Liver (tissue), 3 donors: ENCODE data around the gene B3GALT2.

Experiments used
- JUND ChIP-seq, 2 donors: IDR thresholded peaks; 2 replicates each; pipeline ENCODE4 v1.6.1; 2016; ENCODE audit warnings: antibody characterized with exemption in 2 of 2
- RXRA ChIP-seq, 2 donors: IDR thresholded peaks; 2 replicates each; pipeline ENCODE4 v1.6.1; 2017 to 2018; ENCODE audit warnings: antibody characterized with exemption in 2 of 2, mild to moderate bottlenecking in 1 of 2
- YY1 ChIP-seq: IDR thresholded peaks from 2 replicates; pipeline ENCODE4 v1.6.1; 2016; ENCODE audit warnings: antibody characterized with exemption, mild to moderate bottlenecking
- TF ChIP-seq, protein P1 (sequence below): fragments of 150-350 bp; IDR thresholded peaks from 2 replicates; pipeline ENCODE4 v1.5.1; 2017; ENCODE audit warnings: improper control_type of control experiment, low read depth, low read length; ENCODE audit not compliant: missing input control
- TF ChIP-seq, protein P2 (sequence below): IDR thresholded peaks from 2 replicates; pipeline ENCODE4 v1.6.1; 2016; ENCODE audit warnings: antibody characterized with exemption
- donor health status: healthy.
- donor health status: healthy.

DNA sequence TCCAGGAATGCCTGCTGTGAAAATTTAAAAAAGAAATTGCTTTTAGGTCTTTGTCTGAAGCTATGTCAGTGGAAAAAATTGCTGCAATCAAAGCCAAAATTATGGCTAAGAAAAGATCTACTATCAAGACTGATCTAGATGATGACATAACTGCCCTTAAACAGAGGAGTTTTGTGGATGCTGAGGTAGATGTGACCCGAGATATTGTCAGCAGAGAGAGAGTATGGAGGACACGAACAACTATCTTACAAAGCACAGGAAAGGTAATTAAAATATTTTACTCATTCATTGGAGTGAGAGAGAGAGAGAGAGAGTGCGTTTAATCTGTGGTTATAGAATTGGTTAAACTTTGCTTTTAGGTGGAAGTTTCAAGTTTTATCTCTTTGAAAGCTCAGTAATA lies 44.6 kb downstream of the B3GALT2 start:
- TF ChIP-seq, protein P1, sequence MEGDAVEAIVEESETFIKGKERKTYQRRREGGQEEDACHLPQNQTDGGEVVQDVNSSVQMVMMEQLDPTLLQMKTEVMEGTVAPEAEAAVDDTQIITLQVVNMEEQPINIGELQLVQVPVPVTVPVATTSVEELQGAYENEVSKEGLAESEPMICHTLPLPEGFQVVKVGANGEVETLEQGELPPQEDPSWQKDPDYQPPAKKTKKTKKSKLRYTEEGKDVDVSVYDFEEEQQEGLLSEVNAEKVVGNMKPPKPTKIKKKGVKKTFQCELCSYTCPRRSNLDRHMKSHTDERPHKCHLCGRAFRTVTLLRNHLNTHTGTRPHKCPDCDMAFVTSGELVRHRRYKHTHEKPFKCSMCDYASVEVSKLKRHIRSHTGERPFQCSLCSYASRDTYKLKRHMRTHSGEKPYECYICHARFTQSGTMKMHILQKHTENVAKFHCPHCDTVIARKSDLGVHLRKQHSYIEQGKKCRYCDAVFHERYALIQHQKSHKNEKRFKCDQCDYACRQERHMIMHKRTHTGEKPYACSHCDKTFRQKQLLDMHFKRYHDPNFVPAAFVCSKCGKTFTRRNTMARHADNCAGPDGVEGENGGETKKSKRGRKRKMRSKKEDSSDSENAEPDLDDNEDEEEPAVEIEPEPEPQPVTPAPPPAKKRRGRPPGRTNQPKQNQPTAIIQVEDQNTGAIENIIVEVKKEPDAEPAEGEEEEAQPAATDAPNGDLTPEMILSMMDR: no peak
- TF ChIP-seq RXRA (IDR thresholded peaks at IDR 0.05): no peak
- TF ChIP-seq, protein P2, sequence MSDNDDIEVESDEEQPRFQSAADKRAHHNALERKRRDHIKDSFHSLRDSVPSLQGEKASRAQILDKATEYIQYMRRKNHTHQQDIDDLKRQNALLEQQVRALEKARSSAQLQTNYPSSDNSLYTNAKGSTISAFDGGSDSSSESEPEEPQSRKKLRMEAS: no peak
- no peak for TF ChIP-seq JUND (IDR thresholded peaks at IDR 0.05)
- no peak for TF ChIP-seq YY1
